Trophoblast cell (in vitro differentiated cells and primary cell): Measurements from ENCODE around the gene HIVEP3.

Experiments
- DNase-seq, 2 donors: peaks; one replicate each; pipeline ENCODE4 v3.0.0-alpha.2; 2016
- H2AFZ ChIP-seq: 2 replicates; pipeline ENCODE4 v1.6.1; 2013; ENCODE audit warnings: low read length, moderate library complexity, mild to moderate bottlenecking; ENCODE audit not compliant: insufficient read depth, poor library complexity
- H2AK5ac ChIP-seq: 2 replicates; pipeline ENCODE4 v1.6.1; 2013; ENCODE audit warnings: mild to moderate bottlenecking, low read length
- H2BK120ac ChIP-seq: 2 replicates; pipeline ENCODE4 v1.6.1; 2013; ENCODE audit warnings: low read length, mild to moderate bottlenecking, moderate library complexity; ENCODE audit not compliant: insufficient read depth, poor library complexity
- H2BK12ac ChIP-seq: 2 replicates; pipeline ENCODE4 v1.6.1; 2013; ENCODE audit warnings: mild to moderate bottlenecking, low read length, moderate library complexity
- H2BK5ac ChIP-seq: 2 replicates; pipeline ENCODE4 v1.6.1; 2013; ENCODE audit warnings: low read length, low read depth, moderate library complexity, mild to moderate bottlenecking; ENCODE audit not compliant: poor library complexity
- H3K14ac ChIP-seq: 2 replicates; pipeline ENCODE4 v1.6.1; 2013; ENCODE audit warnings: mild to moderate bottlenecking, low read length
- H3K18ac ChIP-seq: 2 replicates; pipeline ENCODE4 v1.6.1; 2013; ENCODE audit warnings: mild to moderate bottlenecking, low read length
- H3K23ac ChIP-seq: 2 replicates; pipeline ENCODE4 v1.6.1; 2013; ENCODE audit warnings: low read length
- H3K27ac ChIP-seq: 2 replicates; pipeline ENCODE4 v1.5.1; 2013; ENCODE audit warnings: low read depth, mild to moderate bottlenecking, inconsistent platforms, low read length, moderate library complexity
- H3K27me3 ChIP-seq: 2 replicates; pipeline ENCODE4 v1.6.1; 2013; ENCODE audit warnings: inconsistent platforms, mild to moderate bottlenecking, low read length, moderate library complexity; ENCODE audit not compliant: insufficient read depth
- H3K36me3 ChIP-seq, 2 experiments: 1 replicate in 1 of 2; 2 replicates in 1 of 2; pipeline ENCODE4 v1.6.1; 2013; ENCODE audit warnings: low read length in 2 of 2, mild to moderate bottlenecking in 2 of 2, moderate library complexity in 1 of 2; ENCODE audit not compliant: insufficient read depth in 2 of 2, control insufficient read depth in 1 of 2
- H3K4ac ChIP-seq: 2 replicates; pipeline ENCODE4 v1.6.1; 2013; ENCODE audit warnings: low read depth, mild to moderate bottlenecking, low read length, moderate library complexity
- H3K4me1 ChIP-seq, 2 experiments: 1 replicate in 1 of 2; 2 replicates in 1 of 2; pipeline ENCODE4 v1.6.1; 2013; ENCODE audit warnings: low read length in 2 of 2, mild to moderate bottlenecking in 2 of 2, moderate library complexity in 1 of 2; ENCODE audit not compliant: insufficient read depth in 2 of 2, control insufficient read depth in 1 of 2
- H3K4me2 ChIP-seq: 2 replicates; pipeline ENCODE4 v1.6.1; 2013; ENCODE audit warnings: inconsistent platforms, mild to moderate bottlenecking, low read length, moderate library complexity
- H3K4me3 ChIP-seq: 2 replicates; pipeline ENCODE4 v1.5.1; 2013; ENCODE audit warnings: mild to moderate bottlenecking, low read depth, low read length, inconsistent platforms
- H3K79me1 ChIP-seq: one replicate; pipeline ENCODE4 v1.6.1; 2013; ENCODE audit warnings: low read length
- H3K79me2 ChIP-seq: 2 replicates; pipeline ENCODE4 v1.6.1; 2013; ENCODE audit warnings: low read length, mild to moderate bottlenecking; ENCODE audit not compliant: control insufficient read depth, insufficient read depth, poor library complexity
- H3K9ac ChIP-seq: 2 replicates; pipeline ENCODE4 v1.6.1; 2013; ENCODE audit warnings: mild to moderate bottlenecking, low read length
- H3K9me3 ChIP-seq: 2 replicates; pipeline ENCODE4 v1.6.1; 2013; ENCODE audit warnings: low read depth, mild to moderate bottlenecking, control low read depth, inconsistent platforms, low read length; ENCODE audit not compliant: insufficient read depth
- H4K12ac ChIP-seq: 2 replicates; pipeline ENCODE4 v1.6.1; 2013; ENCODE audit warnings: low read depth, mild to moderate bottlenecking, low read length, moderate library complexity
- H4K8ac ChIP-seq: 2 replicates; pipeline ENCODE4 v1.6.1; 2013; ENCODE audit warnings: low read depth, mild to moderate bottlenecking, low read length, moderate library complexity
- H4K91ac ChIP-seq: one replicate; pipeline ENCODE4 v1.6.1; 2013; ENCODE audit warnings: low read depth, mild to moderate bottlenecking, low read length, moderate library complexity
- WGBS: extraction: QIAGEN DNeasy Blood & Tissue Kit; methylation state at CpG from one replicate; pipeline ENCODE4 v1.1.7; 2013; ENCODE audit warnings: missing lambda C conversion rate; ENCODE audit not compliant: insufficient read length, insufficient coverage; ENCODE audit errors: extremely low coverage; 5-methylcytosine and 5-hydroxymethylcytosine counted together

Gene HIVEP3

DNA sequence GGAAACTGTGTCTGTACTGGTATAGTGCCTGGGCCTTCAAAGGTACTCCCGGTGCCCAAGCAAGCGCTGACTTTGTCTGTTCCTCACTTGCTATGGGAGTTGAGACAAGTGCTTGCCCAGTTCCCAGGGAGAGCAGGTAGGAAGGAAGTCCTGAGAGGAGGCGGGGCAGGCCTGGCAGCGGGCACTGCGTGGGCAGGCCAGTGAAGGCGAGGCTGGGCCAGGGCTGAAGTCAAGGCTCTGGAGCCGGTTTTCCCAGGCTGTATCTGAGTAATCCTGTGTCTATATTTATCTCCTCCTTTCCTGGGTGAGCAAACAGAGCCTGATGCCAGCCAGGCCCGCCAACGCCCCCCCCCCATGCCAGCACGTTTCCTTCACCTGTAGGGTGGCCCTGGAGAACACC is 418.3 kb downstream of the HIVEP3 start:
- Histone ChIP-seq H3K14ac (peak overlapping the region; percentile 63), H3K9ac (no peak overlapping the region), H4K91ac (peak overlapping the region; percentile 74), H3K4me3 (no peak overlapping the region), H2AFZ (no peak overlapping the region), H3K4me1 (peaks cover 43 to 47% of the 10 kb centered on the region in 2 experiments), H2BK120ac (peak overlapping the region; percentile 25), H4K8ac (no peak overlapping the region), H3K4me2 (no peak overlapping the region), H3K18ac (peak overlapping the region; percentile 48), H3K9me3 (no peaks in the 10 kb centered on the region), H3K79me1 (peaks cover 19% of the 10 kb centered on the region), H2BK12ac (peak overlapping the region; percentile 60), H3K36me3 (no peaks in the 10 kb centered on the region), H3K27me3 (no peaks in the 10 kb centered on the region), H2AK5ac (peak overlapping the region; percentile 65), H3K27ac (no peak overlapping the region), H2BK5ac (no peak overlapping the region), H3K79me2 (peaks cover 5% of the 10 kb centered on the region), H4K12ac (no peak overlapping the region), H3K23ac (no peak overlapping the region), H3K4ac (peak overlapping the region; percentile 13)
- no peak for DNase-seq
- no CpG with 5 or more reads among the region's 10 CpGs for WGBS

DNA sequence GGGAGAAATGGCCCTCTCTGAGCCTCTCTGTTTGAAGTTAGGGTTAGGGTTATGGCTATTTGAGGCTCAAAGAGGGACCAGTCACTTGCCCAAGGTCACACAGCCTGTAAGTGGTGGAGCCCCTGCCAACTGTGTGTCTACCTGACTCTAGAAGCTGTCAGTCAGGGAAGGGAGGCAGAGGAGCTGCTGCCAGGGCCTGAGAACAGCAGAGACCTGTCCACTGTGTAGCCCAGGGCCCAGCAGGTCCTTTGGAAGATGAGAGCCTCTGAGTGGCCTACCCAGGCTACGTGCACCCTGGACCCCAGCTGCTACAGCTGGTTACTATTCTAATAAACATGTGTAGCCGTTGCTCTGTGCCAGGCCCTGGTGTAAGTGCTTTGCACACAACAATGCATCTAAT is 419.1 kb downstream of the HIVEP3 start:
- peaks cover 47 to 51% of the 10 kb centered on the region in 2 experiments for H3K4me1 ChIP-seq
- H3K14ac ChIP-seq, result no peak overlapping the region
- H2BK5ac ChIP-seq, result no peak overlapping the region
- H4K91ac ChIP-seq, result no peak overlapping the region
- H3K27ac ChIP-seq, result no peak overlapping the region
- no peak overlapping the region for H3K18ac ChIP-seq
- H4K8ac ChIP-seq, result no peak overlapping the region
- H3K79me1 ChIP-seq, result peaks cover 21% of the 10 kb centered on the region
- H3K4me3 ChIP-seq, result no peak overlapping the region
- H3K4me2 ChIP-seq, result no peak overlapping the region
- H3K27me3 ChIP-seq, result no peaks in the 10 kb centered on the region
- H2AFZ ChIP-seq, result no peak overlapping the region
- H3K4ac ChIP-seq, result no peak overlapping the region
- peak overlapping the region; percentile 37 for H2BK12ac ChIP-seq
- no peak overlapping the region for H4K12ac ChIP-seq
- WGBS, result no CpG with 5 or more reads among the region's 2 CpGs
- H3K79me2 ChIP-seq, result peaks cover 5% of the 10 kb centered on the region
- H2BK120ac ChIP-seq, result no peak overlapping the region
- H3K36me3 ChIP-seq, result no peaks in the 10 kb centered on the region
- no peak for DNase-seq
- no peaks in the 10 kb centered on the region for H3K9me3 ChIP-seq
- no peak overlapping the region for H3K23ac ChIP-seq
- no peak overlapping the region for H3K9ac ChIP-seq
- peak overlapping the region; percentile 18 for H2AK5ac ChIP-seq

DNA sequence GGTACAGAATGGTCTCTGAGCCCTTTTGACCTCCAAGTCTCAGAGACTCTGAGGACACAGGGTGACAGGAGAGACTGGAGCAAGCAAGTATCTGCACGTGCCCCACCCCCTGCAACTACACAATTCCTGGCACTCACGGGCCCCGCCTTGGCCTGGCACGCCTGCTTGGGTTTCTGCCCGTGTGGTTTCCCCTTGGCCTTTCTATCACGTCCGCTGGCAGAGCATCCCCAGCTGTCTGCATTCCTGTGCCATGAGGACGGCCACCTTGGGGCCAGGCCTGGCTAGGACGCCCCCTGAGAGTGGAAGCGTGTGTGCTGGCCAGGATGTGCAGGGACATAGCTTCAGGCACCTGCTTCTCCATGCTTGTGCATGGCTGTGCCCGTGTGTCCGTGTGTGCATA is 419.9 kb downstream of the HIVEP3 start:
- Histone ChIP-seq H3K4me1 (peaks cover 46 to 48% of the 10 kb centered on the region in 2 experiments), H2AFZ (no peak overlapping the region), H2AK5ac (no peak overlapping the region), H3K4ac (no peak overlapping the region), H3K79me2 (peaks cover 5% of the 10 kb centered on the region), H3K14ac (no peak overlapping the region), H4K91ac (no peak overlapping the region), H3K79me1 (peaks cover 26% of the 10 kb centered on the region), H3K36me3 (no peaks in the 10 kb centered on the region), H4K8ac (no peak overlapping the region), H3K27me3 (no peaks in the 10 kb centered on the region), H3K23ac (no peak overlapping the region), H3K27ac (no peak overlapping the region), H3K18ac (no peak overlapping the region), H2BK5ac (no peak overlapping the region), H2BK120ac (no peak overlapping the region), H3K4me2 (no peak overlapping the region), H3K9ac (no peak overlapping the region), H3K9me3 (no peaks in the 10 kb centered on the region), H2BK12ac (no peak overlapping the region), H3K4me3 (no peak overlapping the region), H4K12ac (no peak overlapping the region)
- DNase-seq, result no peak
- no CpG with 5 or more reads among the region's 12 CpGs for WGBS

DNA sequence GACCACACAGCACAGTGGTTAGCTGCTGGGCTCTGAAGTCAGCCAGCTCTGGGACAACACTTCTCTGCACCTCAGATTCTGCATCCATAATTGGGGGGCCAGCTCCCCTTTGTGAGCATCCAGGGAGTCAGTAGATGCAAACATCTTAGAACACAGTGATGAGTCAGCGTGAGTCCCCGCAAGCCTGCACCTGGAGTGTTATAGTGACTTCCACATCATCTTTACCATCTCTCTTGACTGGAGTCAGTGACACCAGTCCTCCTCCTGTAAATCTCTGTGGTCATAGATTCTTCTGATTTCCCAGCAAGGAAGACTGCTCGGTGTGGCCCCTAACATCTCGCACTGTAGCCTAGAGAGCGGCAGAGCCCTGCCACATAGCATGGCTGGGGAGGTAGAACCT is 420.3 kb downstream of the HIVEP3 start:
- H3K4me1 ChIP-seq, result peaks cover 46 to 47% of the 10 kb centered on the region in 2 experiments
- peaks cover 26% of the 10 kb centered on the region for H3K79me1 ChIP-seq
- no peak overlapping the region for H2BK5ac ChIP-seq
- no peak overlapping the region for H3K14ac ChIP-seq
- WGBS, result no CpG with 5 or more reads among the region's 5 CpGs
- H3K27ac ChIP-seq, result no peak overlapping the region
- no peak overlapping the region for H3K18ac ChIP-seq
- no peak overlapping the region for H2BK12ac ChIP-seq
- H3K79me2 ChIP-seq, result peaks cover 5% of the 10 kb centered on the region
- no peak overlapping the region for H3K4me3 ChIP-seq
- H3K4ac ChIP-seq, result no peak overlapping the region
- H4K12ac ChIP-seq, result no peak overlapping the region
- no peak overlapping the region for H4K91ac ChIP-seq
- H3K27me3 ChIP-seq, result no peaks in the 10 kb centered on the region
- no peak overlapping the region for H3K4me2 ChIP-seq
- H3K9me3 ChIP-seq, result no peaks in the 10 kb centered on the region
- H2AFZ ChIP-seq, result no peak overlapping the region
- H2BK120ac ChIP-seq, result no peak overlapping the region
- H4K8ac ChIP-seq, result no peak overlapping the region
- no peak overlapping the region for H3K23ac ChIP-seq
- no peak overlapping the region for H2AK5ac ChIP-seq
- no peak overlapping the region for H3K9ac ChIP-seq
- DNase-seq, result no peak
- no peaks in the 10 kb centered on the region for H3K36me3 ChIP-seq
